ENCODE results near the gene UNC13B. TPM values are rescaled to one million over a fixed set of nuclear protein-coding genes. Genes with fewer than 3 reads are reported as not detected.

UNC13B gene
- total RNA-seq, 1 experiment from 2014 or later = 48.2 TPM

- no peak overlapping the region for H2BK5ac ChIP-seq (ENCODE audit: insufficient read length, low read length)
- peaks cover 2% of the 10 kb centered on the region; the same call in 1 of the 2 replicates for H3K4me1 ChIP-seq (ENCODE audit: insufficient read depth, low read length)
- H4K20me1 ChIP-seq (ENCODE audit: control insufficient read depth, insufficient read depth, insufficient read length) = no peaks in the 10 kb centered on the region
- no peaks in the 10 kb centered on the region for H3K79me1 ChIP-seq (ENCODE audit: insufficient read depth, low read depth, low read length, poor library complexity, severe bottlenecking)
- no CpG with 5 or more reads among the region's 5 CpGs for WGBS (ENCODE audit: extremely low coverage, insufficient read length, low lambda C conversion rate)
- H3K23me2 ChIP-seq (ENCODE audit: insufficient read length, low read depth, low read length, poor library complexity, severe bottlenecking) = peaks cover 19% of the 10 kb centered on the region
- H3K56ac ChIP-seq (ENCODE audit: insufficient read length, low read depth, low read length) = no peak overlapping the region
- no peak overlapping the region for H2BK20ac ChIP-seq (ENCODE audit: low read depth, low read length, poor library complexity, severe bottlenecking)
- H2BK15ac ChIP-seq (ENCODE audit: low read depth, low read length) = no peak overlapping the region
- no peaks in the 10 kb centered on the region for H3K27me3 ChIP-seq (ENCODE audit: insufficient read depth, low read length)
- no peak overlapping the region for H4K91ac ChIP-seq (ENCODE audit: insufficient read length, low read depth, low read length)
- Mint-ChIP-seq H3K27ac (peak overlapping the region; percentile 80 to 97 (median 92)), H3K9me3 (no peaks in the 10 kb centered on the region), H3K27me3 (ENCODE audit: low read depth) (0 out of 2 replicates have a peak, but pooled peaks cover 4% of the 10 kb centered on the region), H3K4me1 (peaks cover 44 to 46% of the 10 kb centered on the region in 2 experiments), H3K36me3 (ENCODE audit: insufficient read depth in 1 of 3, low read depth in 3 of 3) (no peaks in the 10 kb centered on the region), H3K4me3 (peak overlapping the region; percentile 87 to 94)
- no peak overlapping the region for H2AK5ac ChIP-seq (ENCODE audit: insufficient read length, low read length)
- no peak overlapping the region for H4K8ac ChIP-seq (replicated peaks; ENCODE audit: insufficient read length, low read depth, low read length)
- H3K9ac ChIP-seq (ENCODE audit: extremely low read depth, insufficient read length, low read length) = no peak overlapping the region
- H3K23ac ChIP-seq (ENCODE audit: insufficient read length, low read depth, low read length) = no peak overlapping the region
- DNase-seq = peak; percentile 98
- H2BK120ac ChIP-seq (ENCODE audit: low read depth, low read length, poor library complexity, severe bottlenecking) = no peak overlapping the region
- H3T11ph ChIP-seq (ENCODE audit: low read length) = no peak overlapping the region
- H3K18ac ChIP-seq (ENCODE audit: insufficient read length, low read depth, low read length) = peak overlapping the region; percentile 63
- H3K4ac ChIP-seq (ENCODE audit: low read depth, low read length) = no peak overlapping the region
- no peak overlapping the region for H2AFZ ChIP-seq (ENCODE audit: low read length)
- H3K9me3 ChIP-seq (ENCODE audit: control insufficient read depth, low read depth, low read length) = no peaks in the 10 kb centered on the region
- no peaks in the 10 kb centered on the region for H3K79me2 ChIP-seq (ENCODE audit: insufficient read depth, low read length)
- TF ChIP-seq, protein P1, sequence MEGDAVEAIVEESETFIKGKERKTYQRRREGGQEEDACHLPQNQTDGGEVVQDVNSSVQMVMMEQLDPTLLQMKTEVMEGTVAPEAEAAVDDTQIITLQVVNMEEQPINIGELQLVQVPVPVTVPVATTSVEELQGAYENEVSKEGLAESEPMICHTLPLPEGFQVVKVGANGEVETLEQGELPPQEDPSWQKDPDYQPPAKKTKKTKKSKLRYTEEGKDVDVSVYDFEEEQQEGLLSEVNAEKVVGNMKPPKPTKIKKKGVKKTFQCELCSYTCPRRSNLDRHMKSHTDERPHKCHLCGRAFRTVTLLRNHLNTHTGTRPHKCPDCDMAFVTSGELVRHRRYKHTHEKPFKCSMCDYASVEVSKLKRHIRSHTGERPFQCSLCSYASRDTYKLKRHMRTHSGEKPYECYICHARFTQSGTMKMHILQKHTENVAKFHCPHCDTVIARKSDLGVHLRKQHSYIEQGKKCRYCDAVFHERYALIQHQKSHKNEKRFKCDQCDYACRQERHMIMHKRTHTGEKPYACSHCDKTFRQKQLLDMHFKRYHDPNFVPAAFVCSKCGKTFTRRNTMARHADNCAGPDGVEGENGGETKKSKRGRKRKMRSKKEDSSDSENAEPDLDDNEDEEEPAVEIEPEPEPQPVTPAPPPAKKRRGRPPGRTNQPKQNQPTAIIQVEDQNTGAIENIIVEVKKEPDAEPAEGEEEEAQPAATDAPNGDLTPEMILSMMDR (conservative IDR thresholded peaks at IDR 0.05) = no peak
- peak overlapping the region; percentile 89 for H3K4me2 ChIP-seq (ENCODE audit: insufficient read depth, insufficient read length, low read length)
- H3K27ac ChIP-seq (ENCODE audit: insufficient read length, low read depth, low read length) = peak overlapping the region; percentile 6
- no peak overlapping the region for H2BK12ac ChIP-seq (ENCODE audit: insufficient read length, low read depth, low read length)
- H3K14ac ChIP-seq (ENCODE audit: insufficient read depth, low read length) = no peak overlapping the region; the same call in 1 of the 2 replicates
- no peak overlapping the region for H4K5ac ChIP-seq (ENCODE audit: insufficient read length, low read depth, low read length)
These were observed 47.5 kb upstream of the UNC13B start for GRCh38 chr9:35114113-35114839.
